OCI-M2 (cell line): ENCODE measurements around the gene GJA4.

ENCODE experiments used
- DNase-seq: peaks from one replicate; lab custom pipeline; 2025; ENCODE audit not compliant: unreplicated experiment; lab: John Stamatoyannopoulos, UW

The GJA4 gene

GRCh38 chr1:34829250-34829649 lies 36.5 kb downstream of the GJA4 start:
- no peak for DNase-seq

- no peak for DNase-seq
Measured at GRCh38 chr1:34831721-34832246, 39.0 kb downstream of the GJA4 start.

DNA sequence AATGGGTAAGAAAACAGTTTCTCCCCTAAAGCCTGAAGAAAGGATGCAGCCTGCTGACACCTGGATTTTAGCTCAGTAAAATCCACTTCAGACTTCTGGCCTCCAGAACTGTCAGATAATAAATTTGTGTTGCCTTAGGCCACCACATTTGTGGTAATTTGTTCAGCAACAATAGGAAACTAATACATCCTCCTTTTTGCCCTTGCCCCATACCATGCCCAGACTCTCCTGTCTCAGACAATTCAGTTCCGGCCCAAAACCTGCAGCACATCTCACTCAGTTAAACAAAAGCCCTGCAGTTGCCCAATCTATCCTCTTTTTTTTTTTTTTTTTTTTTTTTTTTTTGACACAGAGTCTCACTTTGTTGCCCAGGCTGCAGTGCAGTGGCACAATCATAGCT lies 40.9 kb downstream of the GJA4 start:
- no peak for DNase-seq

DNA sequence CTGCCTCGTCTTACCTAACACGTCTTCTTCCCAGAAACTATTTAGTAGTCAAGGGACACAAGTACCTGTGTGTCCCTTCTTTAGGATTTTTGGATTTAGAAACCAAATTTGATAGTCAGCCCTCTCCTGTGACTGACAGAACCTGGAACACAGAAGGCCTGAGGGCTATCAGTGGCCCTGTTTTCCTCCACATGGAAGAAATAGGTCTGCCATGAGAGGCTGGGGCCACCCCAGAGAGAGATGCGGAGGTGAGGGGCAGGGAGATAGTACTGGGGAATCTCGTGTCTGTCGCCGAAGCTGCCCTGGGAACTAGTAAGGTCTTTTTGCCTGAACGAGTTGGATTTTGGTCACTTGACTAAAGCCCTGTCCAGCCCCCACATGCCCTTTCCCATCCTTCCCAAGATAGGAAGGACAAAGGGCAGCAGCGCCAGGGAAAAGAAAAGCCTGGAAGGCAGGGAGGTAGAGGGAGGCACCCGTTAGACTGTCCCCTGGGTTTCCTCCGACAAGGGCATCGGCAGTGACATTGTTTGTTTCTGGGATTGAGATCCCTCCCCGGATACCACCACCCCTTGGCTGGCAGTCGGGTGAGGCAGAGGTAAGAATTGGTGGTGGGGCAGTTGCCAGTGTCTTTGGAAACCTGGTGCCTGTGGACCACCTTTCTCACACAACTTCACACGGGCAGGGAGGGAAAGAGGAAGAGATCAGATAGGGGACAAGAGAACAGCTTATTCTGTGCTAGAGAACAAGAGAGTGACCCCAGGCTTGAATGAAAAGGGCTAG lies 46.9 kb downstream of the GJA4 start:
- no peak for DNase-seq

DNA sequence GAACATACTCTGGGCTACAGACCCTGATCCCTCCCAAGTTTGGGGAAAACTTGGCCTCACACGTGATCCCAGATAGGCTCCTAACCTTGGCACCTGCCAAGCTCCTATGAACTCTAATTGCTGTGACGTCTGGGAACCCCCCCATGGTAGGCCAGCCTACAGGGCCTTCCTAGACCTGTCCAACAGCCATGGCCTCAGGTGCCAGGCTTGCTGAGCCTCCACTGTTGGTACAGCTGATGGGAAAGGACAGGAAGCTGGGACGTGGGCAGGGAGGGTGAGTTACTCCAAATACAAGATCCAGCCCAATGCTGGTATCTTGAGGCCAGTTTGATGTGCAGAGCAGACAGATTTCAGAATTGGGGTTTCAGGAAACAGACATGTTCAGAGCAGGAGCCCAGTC lies 47.6 kb downstream of the GJA4 start:
- no peak for DNase-seq

- DNase-seq, result no peak
Measured at GRCh38 chr1:34842073-34842472, 49.3 kb downstream of the GJA4 start.

DNA sequence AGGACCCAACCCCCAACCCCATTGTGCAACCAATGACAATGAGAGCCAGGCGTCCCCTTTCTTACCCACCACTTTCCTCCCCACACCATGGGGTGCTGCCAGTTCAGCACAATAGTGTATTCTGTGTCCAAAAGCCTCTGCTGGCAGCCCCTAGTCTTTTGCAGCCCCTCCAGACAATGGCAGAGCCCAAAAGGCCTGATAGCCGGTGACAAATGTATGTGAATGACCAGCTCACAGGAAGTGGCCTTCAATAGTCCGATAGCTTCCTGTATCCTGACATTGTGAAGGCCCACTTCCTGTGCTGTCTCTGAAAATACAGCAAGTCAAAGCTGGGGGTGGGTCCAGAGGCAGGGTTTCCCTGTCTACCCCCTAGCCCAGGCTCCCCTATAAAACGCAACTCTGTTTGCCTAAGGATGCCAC lies 50.2 kb downstream of the GJA4 start:
- no peak for DNase-seq

DNA sequence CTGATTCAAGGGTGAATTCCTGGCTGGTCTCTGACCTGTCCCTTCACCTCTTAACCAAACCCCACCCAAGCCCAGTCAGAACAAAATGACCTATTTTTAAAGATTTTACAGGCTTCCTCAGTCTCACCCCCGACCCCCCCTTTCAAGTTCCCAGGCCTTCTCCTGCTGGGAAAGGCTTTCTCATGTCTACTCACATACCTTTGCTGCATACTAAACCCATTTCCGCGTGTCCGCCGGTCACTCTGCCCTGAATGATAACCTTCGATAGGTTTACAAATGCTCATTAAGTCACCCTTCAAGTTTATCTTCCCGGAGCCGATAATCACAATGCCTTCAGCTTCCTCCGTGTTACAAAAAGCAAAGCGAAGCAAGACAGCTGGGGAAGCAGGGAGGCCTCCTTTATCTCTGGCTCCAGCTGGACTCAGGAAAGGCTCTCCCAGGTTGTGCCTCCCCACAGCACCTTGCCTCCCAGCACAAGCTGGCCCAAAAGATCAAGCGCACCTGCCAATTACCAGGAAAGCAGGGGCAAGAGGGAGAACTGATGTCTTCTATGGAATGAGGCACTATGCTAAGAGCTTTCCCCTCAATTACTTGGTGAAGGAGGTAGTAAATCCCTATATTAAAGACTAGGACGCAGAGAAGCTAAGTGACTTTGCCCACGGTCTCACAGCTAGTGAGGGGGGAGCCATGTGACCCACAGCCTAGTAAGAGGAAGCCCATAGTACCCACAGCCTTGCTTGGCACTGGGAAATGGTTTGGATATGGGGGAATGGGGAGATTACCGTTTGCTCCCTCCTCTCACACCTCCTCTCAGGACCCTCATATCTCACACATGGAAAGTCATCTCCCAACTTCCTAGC lies 50.8 kb downstream of the GJA4 start:
- DNase-seq, result no peak

GRCh38 chr1:34844252-34844634 lies 51.4 kb downstream of the GJA4 start:
- no peak for DNase-seq
